HepG2 (cell line): ENCODE measurements around the gene FEV. TPM values are rescaled to one million over a fixed set of nuclear protein-coding genes. Genes with fewer than 3 reads are reported as not detected.

Experiments
- AHDC1 ChIP-seq: sonication (generic); formaldehyde crosslinking; IDR thresholded peaks from 2 replicates; pipeline ENCODE4 v1.5.1; 2020; ENCODE audit warnings: mild to moderate bottlenecking, missing genetic modification reagents, borderline replicate concordance
- ARHGAP35 ChIP-seq: sonication (generic); formaldehyde crosslinking; IDR thresholded peaks from 2 replicates; pipeline ENCODE4 v1.9.0; 2022; ENCODE audit warnings: mild to moderate bottlenecking, inconsistent platforms, moderate library complexity, missing genetic modification reagents, borderline replicate concordance
- E2F5 ChIP-seq: sonication (generic); formaldehyde crosslinking; conservative IDR thresholded peaks from 2 replicates; pipeline ENCODE4 v1.4.0; 2020; ENCODE audit warnings: missing genetic modification reagents
- FOXO4 ChIP-seq: sonication (generic); formaldehyde crosslinking; conservative IDR thresholded peaks from 2 replicates; pipeline ENCODE4 v1.8.1; 2023; ENCODE audit warnings: missing genetic modification reagents
- MXD1 ChIP-seq: sonication (generic); formaldehyde crosslinking; IDR thresholded peaks from 2 replicates; pipeline ENCODE4 v1.4.0; 2020; ENCODE audit warnings: mild to moderate bottlenecking, missing genetic modification reagents
- MYNN ChIP-seq: sonication (generic); formaldehyde crosslinking; IDR thresholded peaks from 2 replicates; pipeline ENCODE4 v1.4.0; 2020; ENCODE audit warnings: mild to moderate bottlenecking, low read depth, missing genetic modification reagents
- PBX2 ChIP-seq: IDR thresholded peaks from 2 replicates; pipeline ENCODE4 v1.6.1; 2016; ENCODE audit warnings: control low read depth
- RFXANK ChIP-seq: IDR thresholded peaks from 2 replicates; pipeline ENCODE4 v1.6.1; 2016
- ZGPAT ChIP-seq: IDR thresholded peaks from 2 replicates; pipeline ENCODE4 v1.6.1; 2016; ENCODE audit warnings: mild to moderate bottlenecking
- ZMYM4 ChIP-seq: sonication (generic); formaldehyde crosslinking; IDR thresholded peaks from 2 replicates; pipeline ENCODE4 v1.8.1; 2023; ENCODE audit warnings: mild to moderate bottlenecking, missing genetic modification reagents
- ZNF567 ChIP-seq: sonication (generic); formaldehyde crosslinking; IDR thresholded peaks from 2 replicates; pipeline ENCODE4 v1.8.1; 2023; ENCODE audit warnings: mild to moderate bottlenecking, missing genetic modification reagents, borderline replicate concordance
- ZNF580 ChIP-seq: IDR thresholded peaks from 2 replicates; pipeline ENCODE4 v1.6.1; 2016; ENCODE audit warnings: low read depth, borderline replicate concordance
- ZNF7 ChIP-seq: IDR thresholded peaks from 2 replicates; pipeline ENCODE4 v1.6.1; 2016; ENCODE audit warnings: missing biosample characterization, missing genetic modification reagents
- ZNF710 ChIP-seq: sonication (generic); formaldehyde crosslinking; IDR thresholded peaks from 2 replicates; pipeline ENCODE4 v1.5.0; 2020; ENCODE audit warnings: mild to moderate bottlenecking, missing genetic modification reagents, borderline replicate concordance
- polyA plus RNA-seq, 8 experiments: library from polyadenylated mRNA; depleted of rRNA in 3 of 8; stranded (reverse) in 7 of 8; unstranded in 1 of 8; fragments of >200 nt; fragmentation: Illumina TruSeq in 4 of 8; extraction: Trizol in 4 of 8; gene quantifications; 2 replicates each; pipeline versions ENCODE4 v1.2.1 to v1.2.3, GENCODE V29; 2011 to 2016; ENCODE audit warnings: low read depth in 4 of 8, missing spikeins in 1 of 8, mixed read lengths in 1 of 8; ENCODE audit not compliant: insufficient read depth in 1 of 8
- total RNA-seq, 5 experiments: library from RNA; depleted of rRNA; stranded (reverse); fragments of >200 nt; fragmentation: Illumina TruSeq; extraction: Trizol; gene quantifications; 2 replicates each; pipeline ENCODE4 v1.2.3, GENCODE V29; 2016; ENCODE audit warnings: low read depth in 1 of 5

FEV gene
- total and polyA plus RNA-seq, 2 of the 13 experiments (the other 11 are each of a cell fraction or from before 2014, with no cell fraction given), result not detected

- TF ChIP-seq AHDC1 (CRISPR knock-in tag) (no peak), PBX2 (CRISPR knock-in tag) (no peak), MYNN (CRISPR knock-in tag) (no peak), ZNF710 (peak; percentile 52; the same call in 1 of the 2 replicates), ZMYM4 (CRISPR knock-in tag) (peak; percentile 63; the same call in 1 of the 2 replicates), ZNF580 (CRISPR knock-in tag) (peak; percentile 94; the same call in 1 of the 2 replicates), ARHGAP35 (CRISPR knock-in tag) (peak; percentile 86; the same call in 1 of the 2 replicates), RFXANK (CRISPR knock-in tag) (0 out of 2 replicates have a peak, but pooled peaks have one; percentile 53), FOXO4 (0 out of 2 replicates have a peak, but pooled peaks have one; percentile 73), ZGPAT (CRISPR knock-in tag) (peak; percentile 54; the same call in 1 of the 2 replicates), E2F5 (CRISPR knock-in tag) (peak; percentile 70), ZNF7 (CRISPR knock-in tag) (no peak; the same call in 1 of the 2 replicates), ZNF567 (CRISPR knock-in tag) (no peak), MXD1 (CRISPR knock-in tag) (peak; percentile 88)
These were observed 22.0 kb downstream of the FEV start (continued) for GRCh38 chr2:218962859-218963492.
